Fibroblast of the aortic adventitia (primary cell): ENCODE results near the gene DHX40. TPM values are rescaled to one million over a fixed set of nuclear protein-coding genes. Genes with fewer than 3 reads are reported as not detected.

Source experiments
- DNase-seq: peaks from one replicate; pipeline ENCODE4 v3.0.0-alpha.2; 2010; ENCODE audit warnings: low read depth
- H3K4me3 ChIP-seq: 2 replicates; pipeline ENCODE4 v1.5.1; 2011; ENCODE audit warnings: low read depth, mild to moderate bottlenecking, control low read depth, low read length, moderate library complexity
- total RNA-seq: library from RNA; depleted of rRNA; stranded (reverse); fragments of >200 nt; gene quantifications from 2 replicates; pipeline ENCODE4 v1.2.3, GENCODE V29; 2012; ENCODE audit warnings: low replicate concordance
- TF ChIP-seq, protein P1 (sequence below): IDR thresholded peaks from 2 replicates; pipeline ENCODE4 v1.5.1; 2011; ENCODE audit warnings: mild to moderate bottlenecking, low read length, control low read depth, inconsistent platforms; ENCODE audit not compliant: insufficient read depth

The DHX40 gene
- total RNA-seq, 1 donor = 68.5 TPM

DNA sequence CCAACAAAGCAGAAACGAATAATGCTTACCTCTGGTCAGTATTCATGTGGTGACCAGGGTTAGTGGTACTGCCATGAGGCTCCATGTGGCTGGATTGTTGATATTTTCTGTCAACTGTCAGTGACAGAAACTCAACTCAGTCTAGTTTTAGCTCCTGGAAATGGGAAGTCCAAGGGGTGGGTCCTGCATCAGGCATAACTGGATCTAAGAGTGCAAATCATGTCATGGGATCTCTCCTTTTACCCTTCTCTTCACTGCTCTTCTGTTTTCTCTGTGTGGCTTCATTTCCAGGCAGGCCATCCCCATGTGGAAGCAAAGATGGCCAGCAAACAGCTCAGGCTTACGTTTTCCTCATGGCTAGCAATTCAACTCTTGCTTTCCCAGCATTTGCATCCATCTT lies 39.0 kb upstream of the DHX40 start:
- DNase-seq = no peak
- TF ChIP-seq, protein P1, sequence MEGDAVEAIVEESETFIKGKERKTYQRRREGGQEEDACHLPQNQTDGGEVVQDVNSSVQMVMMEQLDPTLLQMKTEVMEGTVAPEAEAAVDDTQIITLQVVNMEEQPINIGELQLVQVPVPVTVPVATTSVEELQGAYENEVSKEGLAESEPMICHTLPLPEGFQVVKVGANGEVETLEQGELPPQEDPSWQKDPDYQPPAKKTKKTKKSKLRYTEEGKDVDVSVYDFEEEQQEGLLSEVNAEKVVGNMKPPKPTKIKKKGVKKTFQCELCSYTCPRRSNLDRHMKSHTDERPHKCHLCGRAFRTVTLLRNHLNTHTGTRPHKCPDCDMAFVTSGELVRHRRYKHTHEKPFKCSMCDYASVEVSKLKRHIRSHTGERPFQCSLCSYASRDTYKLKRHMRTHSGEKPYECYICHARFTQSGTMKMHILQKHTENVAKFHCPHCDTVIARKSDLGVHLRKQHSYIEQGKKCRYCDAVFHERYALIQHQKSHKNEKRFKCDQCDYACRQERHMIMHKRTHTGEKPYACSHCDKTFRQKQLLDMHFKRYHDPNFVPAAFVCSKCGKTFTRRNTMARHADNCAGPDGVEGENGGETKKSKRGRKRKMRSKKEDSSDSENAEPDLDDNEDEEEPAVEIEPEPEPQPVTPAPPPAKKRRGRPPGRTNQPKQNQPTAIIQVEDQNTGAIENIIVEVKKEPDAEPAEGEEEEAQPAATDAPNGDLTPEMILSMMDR = no peak
- no peak overlapping the region for H3K4me3 ChIP-seq

DNA sequence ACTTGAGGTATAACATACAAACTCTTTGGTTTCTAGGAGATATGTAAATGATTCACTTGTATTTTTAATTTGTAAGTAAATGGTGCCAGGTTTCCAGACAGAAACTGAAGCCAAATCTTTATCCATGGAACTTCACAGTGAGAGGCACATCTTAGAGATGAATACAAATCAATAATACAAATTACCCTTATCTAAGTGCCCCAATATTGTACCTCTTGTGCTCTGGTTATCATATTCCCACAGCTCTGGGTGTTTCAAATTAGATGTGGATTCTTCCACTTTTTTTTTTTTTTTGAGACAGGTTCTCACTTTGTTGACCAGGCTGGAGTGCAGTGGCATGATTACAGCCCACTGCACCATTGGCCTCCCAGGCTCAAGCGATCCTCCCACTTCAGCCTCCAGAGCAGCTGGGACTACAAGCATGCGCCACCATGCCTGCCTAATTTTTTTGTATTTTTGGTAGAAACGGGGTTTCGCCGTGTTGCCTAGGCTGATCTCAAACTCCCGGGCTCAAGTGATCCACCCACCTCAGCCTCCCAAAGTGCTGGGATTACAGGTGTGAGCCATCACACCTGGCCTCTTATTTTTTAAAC lies 38.0 kb upstream of the DHX40 start:
- no peak for DNase-seq
- TF ChIP-seq, protein P1 = no peak
- H3K4me3 ChIP-seq = no peak overlapping the region

DNA sequence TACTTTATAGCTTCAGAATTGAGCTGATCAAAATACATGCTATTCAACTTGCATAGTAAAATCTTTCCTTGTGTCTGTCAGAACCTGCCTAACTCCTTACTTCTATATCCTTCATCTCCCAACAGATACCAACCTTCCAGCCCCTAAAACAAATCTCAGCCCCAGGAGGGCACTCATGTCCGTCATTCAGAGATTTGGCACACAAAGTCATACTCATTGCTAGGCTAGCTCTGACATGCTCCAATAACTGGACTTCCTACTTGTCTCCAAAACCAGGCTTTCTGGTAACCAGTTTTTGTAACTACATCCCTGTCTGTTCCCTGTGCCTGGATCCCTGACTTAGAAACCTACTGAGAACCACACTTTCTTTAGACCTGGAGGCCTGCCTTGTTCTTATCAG lies 37.5 kb upstream of the DHX40 start:
- no peak overlapping the region for H3K4me3 ChIP-seq
- TF ChIP-seq, protein P1 = no peak
- DNase-seq = no peak

DNA sequence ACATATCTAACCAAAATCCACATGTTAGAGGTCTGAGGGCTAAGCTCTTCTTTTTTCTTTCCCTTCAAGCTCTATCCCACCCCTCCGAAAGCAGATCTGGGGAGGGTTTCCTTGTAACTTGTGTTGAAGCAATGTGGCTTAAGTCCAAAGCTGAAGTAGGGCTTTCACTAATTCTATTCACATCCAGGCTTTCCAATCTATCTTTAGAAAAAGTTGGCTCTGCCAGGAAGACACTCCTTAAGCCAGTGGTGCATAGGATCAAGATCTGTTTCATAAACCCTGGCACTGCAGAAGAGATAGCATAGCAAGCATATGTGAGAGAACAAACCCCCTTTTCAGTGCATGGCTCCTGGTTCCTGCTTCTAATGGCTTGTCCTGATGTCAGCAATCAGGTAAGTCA lies 34.9 kb upstream of the DHX40 start:
- TF ChIP-seq, protein P1 = no peak
- DNase-seq = no peak
- no peak overlapping the region for H3K4me3 ChIP-seq

DNA sequence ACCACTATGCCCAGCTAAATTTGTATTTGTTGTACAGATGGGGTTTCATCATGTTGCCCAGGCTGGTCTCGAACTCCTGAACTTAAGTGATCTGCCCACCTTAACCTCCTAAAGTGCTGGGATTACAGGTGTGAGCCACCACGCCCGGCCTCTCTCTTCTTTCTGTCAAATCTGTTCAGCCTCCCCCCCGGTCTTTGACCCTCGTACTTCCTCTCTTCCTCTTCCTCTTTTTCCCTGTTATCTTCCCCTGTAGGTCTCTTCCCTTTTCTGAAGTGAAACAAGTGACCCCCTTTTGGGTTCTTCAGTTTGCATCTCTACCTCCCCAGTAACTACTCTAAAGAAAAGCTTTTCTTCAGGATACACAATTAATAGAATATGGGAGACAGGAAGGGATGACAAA lies 31.7 kb upstream of the DHX40 start:
- DNase-seq = no peak
- TF ChIP-seq, protein P1 = no peak
- H3K4me3 ChIP-seq = no peak overlapping the region

DNA sequence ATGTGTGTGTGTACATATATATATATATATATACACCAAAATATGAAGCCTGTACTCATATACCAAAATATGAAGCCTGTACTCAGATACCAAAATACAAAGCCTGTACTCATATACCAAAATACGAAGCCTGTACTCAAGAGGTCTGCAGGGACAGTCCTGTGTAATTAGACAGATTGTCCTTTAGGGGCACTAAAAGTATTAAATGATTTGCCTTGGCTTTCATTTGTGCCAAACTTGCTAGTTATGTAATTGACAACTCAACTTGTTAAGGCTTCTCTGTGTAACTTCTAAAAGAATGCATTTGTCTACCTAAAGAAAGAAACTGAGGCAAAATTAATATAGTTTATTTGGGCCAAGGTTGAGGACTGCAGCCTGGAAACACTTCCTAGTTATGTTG lies 30.8 kb upstream of the DHX40 start:
- TF ChIP-seq, protein P1 = peak; percentile 11
- no peak for DNase-seq
- no peak overlapping the region for H3K4me3 ChIP-seq
